ENCODE measurements around the gene SPSB1. TPM values are rescaled to one million over a fixed set of nuclear protein-coding genes. Genes with fewer than 3 reads are reported as not detected.

SPSB1 gene
- total RNA-seq, 1 donor from 2014 or later: 60.0 TPM

GRCh38 chr1:9402717-9403225, 110.1 kb downstream of the SPSB1 start:
- TF ChIP-seq CTCF (IDR thresholded peaks at IDR 0.05; ENCODE audit: insufficient read depth, low read length, poor library complexity, severe bottlenecking): no peak

GRCh38 chr1:9404117-9404914, 111.6 kb downstream of the SPSB1 start:
- Histone ChIP-seq H3K27me3 (ENCODE audit: control insufficient read depth, insufficient read depth, low read length) (no peaks in the 10 kb centered on the region), H3K4me3 (ENCODE audit: low read depth, low read length) (no peak overlapping the region), H3K36me3 (ENCODE audit: control insufficient read depth, insufficient read depth, low read length) (no peaks in the 10 kb centered on the region)
- no peak for TF ChIP-seq CTCF (IDR thresholded peaks at IDR 0.05; ENCODE audit: insufficient read depth, low read length, poor library complexity, severe bottlenecking)
- no peak for DNase-seq (ENCODE audit: low read depth)

More at GRCh38 chr1:9402717-9403225, 110.1 kb downstream of the SPSB1 start:
- Histone ChIP-seq H3K27me3 (ENCODE audit: control insufficient read depth, insufficient read depth, low read length) (no peaks in the 10 kb centered on the region), H3K4me3 (ENCODE audit: low read depth, low read length) (no peak overlapping the region), H3K36me3 (ENCODE audit: control insufficient read depth, insufficient read depth, low read length) (no peaks in the 10 kb centered on the region)
- DNase-seq (ENCODE audit: low read depth): no peak

- no peaks in the 10 kb centered on the region for H3K36me3 ChIP-seq (ENCODE audit: control insufficient read depth, insufficient read depth, low read length)
- no peak for TF ChIP-seq CTCF (IDR thresholded peaks at IDR 0.05; ENCODE audit: insufficient read depth, low read length, poor library complexity, severe bottlenecking)
- H3K27me3 ChIP-seq (ENCODE audit: control insufficient read depth, insufficient read depth, low read length): no peaks in the 10 kb centered on the region
- H3K4me3 ChIP-seq (ENCODE audit: low read depth, low read length): no peak overlapping the region
- no peak for DNase-seq (ENCODE audit: low read depth)
Measured at GRCh38 chr1:9406111-9406510, 113.4 kb downstream of the SPSB1 start.

GRCh38 chr1:9410737-9411297, 118.1 kb downstream of the SPSB1 start:
- Histone ChIP-seq H3K4me3 (ENCODE audit: low read depth, low read length) (no peak overlapping the region), H3K27me3 (ENCODE audit: control insufficient read depth, insufficient read depth, low read length) (no peaks in the 10 kb centered on the region), H3K36me3 (ENCODE audit: control insufficient read depth, insufficient read depth, low read length) (no peaks in the 10 kb centered on the region)
- no peak for DNase-seq (ENCODE audit: low read depth)
- no peak for TF ChIP-seq CTCF (IDR thresholded peaks at IDR 0.05; ENCODE audit: insufficient read depth, low read length, poor library complexity, severe bottlenecking)

- TF ChIP-seq CTCF (IDR thresholded peaks at IDR 0.05; ENCODE audit: insufficient read depth, low read length, poor library complexity, severe bottlenecking): no peak
- Histone ChIP-seq H3K27me3 (ENCODE audit: control insufficient read depth, insufficient read depth, low read length) (no peaks in the 10 kb centered on the region), H3K36me3 (ENCODE audit: control insufficient read depth, insufficient read depth, low read length) (no peaks in the 10 kb centered on the region), H3K4me3 (ENCODE audit: low read depth, low read length) (no peak overlapping the region)
- DNase-seq (ENCODE audit: low read depth): peak; percentile 86
Measured at GRCh38 chr1:9413071-9413876, 120.6 kb downstream of the SPSB1 start.

Data from kidney epithelial cell (primary cell).